GM23338 (cell line): Measurements from ENCODE around the gene UST. TPM values are rescaled to one million over a fixed set of nuclear protein-coding genes. Genes with fewer than 3 reads are reported as not detected.
A peak's percentile ranks its signal among the peaks of the same experiment; 100 is the strongest.
"Not testable (repeated sequence)": the region's sequence is repeated elsewhere in the genome, so short reads cannot be mapped to it uniquely, and the experiment has no call there.

Experiments used
- ATAC-seq: fragments of 200-7000 bp; cut with Tn5 transposase; 3 replicates; pipeline ENCODE4 v1.9.1; 2020
- DNase-seq: peaks from one replicate; pipeline ENCODE4 v3.0.0-alpha.2; 2015; ENCODE audit warnings: low spot score
- H2AFZ ChIP-seq: fragments of 200-600 bp; sonication (generic); 2 replicates; pipeline ENCODE4 v1.8.0; 2016; ENCODE audit warnings: antibody characterized with exemption, mild to moderate bottlenecking, moderate library complexity
- H3F3A ChIP-seq: fragments of 200-600 bp; sonication (generic); replicated peaks from 2 replicates; pipeline ENCODE4 v1.8.0; 2017; ENCODE audit warnings: antibody characterized with exemption, mixed run types, low read depth
- H3K27ac ChIP-seq: fragments of 200-600 bp; sonication (generic); 2 replicates; pipeline ENCODE4 v1.6.1; 2016; ENCODE audit warnings: low read depth
- H3K27me3 ChIP-seq: fragments of 200-600 bp; sonication (generic); 2 replicates; pipeline ENCODE4 v1.8.0; 2016; ENCODE audit warnings: mild to moderate bottlenecking, mixed run types, moderate library complexity; ENCODE audit not compliant: insufficient read depth
- H3K36me3 ChIP-seq: fragments of 200-600 bp; sonication (generic); 2 replicates; pipeline ENCODE4 v1.8.0; 2016; ENCODE audit warnings: mild to moderate bottlenecking; ENCODE audit not compliant: insufficient read depth
- H3K4me1 ChIP-seq: fragments of 200-600 bp; sonication (generic); 2 replicates; pipeline ENCODE4 v1.8.0; 2016; ENCODE audit warnings: mild to moderate bottlenecking, moderate library complexity; ENCODE audit not compliant: insufficient read depth
- H3K4me2 ChIP-seq: fragments of 200-600 bp; sonication (generic); 2 replicates; pipeline ENCODE4 v1.7.1; 2017; ENCODE audit warnings: mixed run types
- H3K4me3 ChIP-seq: fragments of 200-600 bp; sonication (generic); 2 replicates; pipeline ENCODE4 v1.6.1; 2016; ENCODE audit warnings: mixed run types
- H3K79me2 ChIP-seq: fragments of 200-600 bp; sonication (generic); replicated peaks from 2 replicates; pipeline ENCODE4 v1.8.0; 2017; ENCODE audit warnings: mild to moderate bottlenecking; ENCODE audit not compliant: insufficient read depth
- H3K9me2 ChIP-seq: fragments of 200-600 bp; sonication (generic); 2 replicates; pipeline ENCODE4 v1.8.0; 2017; ENCODE audit not compliant: insufficient read depth
- H4K20me1 ChIP-seq: fragments of 200-600 bp; sonication (generic); replicated peaks from 2 replicates; pipeline ENCODE4 v1.8.0; 2017; ENCODE audit warnings: mild to moderate bottlenecking; ENCODE audit not compliant: insufficient read depth
- H3K27ac Mint-ChIP-seq: 2 replicates; pipeline ENCODE4 v1.8.0; 2020; ENCODE audit warnings: inconsistent platforms, mild to moderate bottlenecking, moderate library complexity, mixed read lengths
- H3K27me3 Mint-ChIP-seq: 3 replicates; pipeline ENCODE4 v1.8.0; 2022; ENCODE audit warnings: low read depth, mild to moderate bottlenecking, moderate library complexity, mixed read lengths, inconsistent platforms; ENCODE audit not compliant: insufficient read depth, poor library complexity
- H3K36me3 Mint-ChIP-seq: 3 replicates; pipeline ENCODE4 v1.8.0; 2021; ENCODE audit warnings: low read depth, mild to moderate bottlenecking, inconsistent platforms, moderate library complexity, mixed read lengths
- H3K4me1 Mint-ChIP-seq: 3 replicates; pipeline ENCODE4 v1.8.0; 2020; ENCODE audit warnings: mild to moderate bottlenecking, inconsistent platforms, mixed read lengths
- H3K4me3 Mint-ChIP-seq: 3 replicates; pipeline ENCODE4 v1.8.0; 2021; ENCODE audit warnings: moderate library complexity, mild to moderate bottlenecking, inconsistent platforms, mixed read lengths
- H3K9me3 Mint-ChIP-seq: 3 replicates; pipeline ENCODE4 v1.8.0; 2020; ENCODE audit warnings: moderate library complexity, mild to moderate bottlenecking, inconsistent platforms, mixed read lengths
- EZH2phosphoT487 ChIP-seq: fragments of 200-600 bp; sonication (generic); IDR thresholded peaks from one replicate; pipeline ENCODE4 v1.8.1; 2018; ENCODE audit warnings: antibody characterized with exemption; ENCODE audit not compliant: unreplicated experiment
- polyA plus RNA-seq: library from polyadenylated mRNA; unstranded; fragments of >200 nt; fragmentation: Nextera tagmentation; extraction: Ambion mirVana; gene quantifications from 2 replicates; pipeline ENCODE4 v1.2.1, GENCODE V29; 2016
- total RNA-seq: library from RNA; depleted of rRNA; stranded (reverse); fragments of >200 nt; shearing (Covaris generic); gene quantifications from 2 replicates; pipeline ENCODE4 v1.2.3, GENCODE V29; 2014
- TF ChIP-seq, protein P1 (sequence below): fragments of 250-450 bp; sonication (Bioruptor Pico); IDR thresholded peaks from 2 replicates; pipeline ENCODE4 v1.5.0; 2020; ENCODE audit warnings: mild to moderate bottlenecking, moderate library complexity

UST gene
- total and polyA plus RNA-seq, 2 experiments from 2014 or later = 12.6 to 33.0 TPM

DNA sequence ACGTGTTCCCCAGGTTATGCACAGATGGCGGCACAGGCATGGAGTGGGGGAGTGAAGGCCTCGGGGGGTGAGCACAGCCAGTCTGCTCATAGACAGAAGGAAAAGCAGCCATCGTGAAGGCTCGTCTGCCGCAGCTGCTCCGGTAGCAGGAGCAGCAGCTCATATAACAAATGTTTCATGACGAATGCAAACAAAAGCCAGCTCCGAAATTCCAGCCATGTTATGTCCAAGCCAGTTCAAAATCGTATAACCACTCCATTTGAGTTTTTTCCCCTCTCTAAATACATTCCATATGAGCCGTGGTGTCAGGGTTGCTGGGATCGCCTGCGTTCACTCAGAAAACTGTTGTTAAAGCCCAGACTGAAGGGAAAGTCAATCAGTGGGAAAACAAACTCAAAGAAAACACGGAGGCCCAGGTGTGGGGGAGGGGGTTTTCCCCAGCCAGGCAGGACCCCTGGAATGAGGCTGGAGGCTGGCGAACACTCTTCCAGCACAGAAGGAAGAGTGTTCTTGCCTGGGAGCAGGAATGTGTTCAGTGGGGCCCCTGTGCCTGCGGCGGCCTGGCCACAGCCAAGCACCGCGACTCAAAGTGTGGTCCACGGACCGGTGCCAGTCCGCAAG is 290.3 kb downstream of the UST start:
- Mint-ChIP-seq H3K4me1 (peaks cover 50% of the 10 kb centered on the region), H3K36me3 (peaks cover 23% of the 10 kb centered on the region)

GRCh38 chr6:149039025-149039424 is 292.2 kb downstream of the UST start:
- not testable (repeated sequence) for DNase-seq, H3K27ac Mint-ChIP-seq, H3K79me2 ChIP-seq, H3K9me2 ChIP-seq, H3K27ac ChIP-seq, H4K20me1 ChIP-seq, H3F3A ChIP-seq, H3K9me3 Mint-ChIP-seq, H3K36me3 ChIP-seq, H2AFZ ChIP-seq, H3K27me3 ChIP-seq, H3K4me3 ChIP-seq, ATAC-seq, H3K27me3 Mint-ChIP-seq, H3K4me2 ChIP-seq, H3K4me3 Mint-ChIP-seq
- H3K36me3 Mint-ChIP-seq = peaks cover 32% of the 10 kb centered on the region
- H3K4me1 ChIP-seq = peaks cover 14% of the 10 kb centered on the region
- peaks cover 38% of the 10 kb centered on the region for H3K4me1 Mint-ChIP-seq

More for the DNA sequence above, 290.3 kb downstream of the UST start:
- peak overlapping the region; percentile 71; the same call in 1 of the 2 replicates for H3K27ac ChIP-seq
- ATAC-seq (peak; percentile 74), DNase-seq (peak; percentile 38)
- peaks cover 4% of the 10 kb centered on the region; the same call in 1 of the 2 replicates for H4K20me1 ChIP-seq
- no peaks in the 10 kb centered on the region for H3F3A ChIP-seq
- H3K4me3 ChIP-seq = no peak overlapping the region
- Mint-ChIP-seq H3K27me3 (peaks cover 7% of the 10 kb centered on the region), H3K9me3 (no peaks in the 10 kb centered on the region), H3K27ac (peak overlapping the region; percentile 94), H3K4me3 (peak overlapping the region; percentile 26; the same call in 2 of the 3 replicates)
- peak overlapping the region; percentile 18; the same call in 1 of the 2 replicates for H3K4me2 ChIP-seq
- H3K79me2 ChIP-seq = no peaks in the 10 kb centered on the region
- no peak overlapping the region for H2AFZ ChIP-seq
- H3K36me3 ChIP-seq = no peaks in the 10 kb centered on the region
- H3K9me2 ChIP-seq = no peaks in the 10 kb centered on the region
- peaks cover 26% of the 10 kb centered on the region for H3K4me1 ChIP-seq
- TF ChIP-seq EZH2phosphoT487 = no peak
- no peaks in the 10 kb centered on the region for H3K27me3 ChIP-seq

GRCh38 chr6:149041953-149042352 is 295.1 kb downstream of the UST start:
- Mint-ChIP-seq H3K4me3 (no peak overlapping the region), H3K4me1 (peaks cover 29% of the 10 kb centered on the region), H3K9me3 (no peaks in the 10 kb centered on the region), H3K27ac (no peak overlapping the region), H3K27me3 (peaks cover 4% of the 10 kb centered on the region), H3K36me3 (peaks cover 34% of the 10 kb centered on the region)
- no peak for TF ChIP-seq EZH2phosphoT487
- TF ChIP-seq, protein P1, sequence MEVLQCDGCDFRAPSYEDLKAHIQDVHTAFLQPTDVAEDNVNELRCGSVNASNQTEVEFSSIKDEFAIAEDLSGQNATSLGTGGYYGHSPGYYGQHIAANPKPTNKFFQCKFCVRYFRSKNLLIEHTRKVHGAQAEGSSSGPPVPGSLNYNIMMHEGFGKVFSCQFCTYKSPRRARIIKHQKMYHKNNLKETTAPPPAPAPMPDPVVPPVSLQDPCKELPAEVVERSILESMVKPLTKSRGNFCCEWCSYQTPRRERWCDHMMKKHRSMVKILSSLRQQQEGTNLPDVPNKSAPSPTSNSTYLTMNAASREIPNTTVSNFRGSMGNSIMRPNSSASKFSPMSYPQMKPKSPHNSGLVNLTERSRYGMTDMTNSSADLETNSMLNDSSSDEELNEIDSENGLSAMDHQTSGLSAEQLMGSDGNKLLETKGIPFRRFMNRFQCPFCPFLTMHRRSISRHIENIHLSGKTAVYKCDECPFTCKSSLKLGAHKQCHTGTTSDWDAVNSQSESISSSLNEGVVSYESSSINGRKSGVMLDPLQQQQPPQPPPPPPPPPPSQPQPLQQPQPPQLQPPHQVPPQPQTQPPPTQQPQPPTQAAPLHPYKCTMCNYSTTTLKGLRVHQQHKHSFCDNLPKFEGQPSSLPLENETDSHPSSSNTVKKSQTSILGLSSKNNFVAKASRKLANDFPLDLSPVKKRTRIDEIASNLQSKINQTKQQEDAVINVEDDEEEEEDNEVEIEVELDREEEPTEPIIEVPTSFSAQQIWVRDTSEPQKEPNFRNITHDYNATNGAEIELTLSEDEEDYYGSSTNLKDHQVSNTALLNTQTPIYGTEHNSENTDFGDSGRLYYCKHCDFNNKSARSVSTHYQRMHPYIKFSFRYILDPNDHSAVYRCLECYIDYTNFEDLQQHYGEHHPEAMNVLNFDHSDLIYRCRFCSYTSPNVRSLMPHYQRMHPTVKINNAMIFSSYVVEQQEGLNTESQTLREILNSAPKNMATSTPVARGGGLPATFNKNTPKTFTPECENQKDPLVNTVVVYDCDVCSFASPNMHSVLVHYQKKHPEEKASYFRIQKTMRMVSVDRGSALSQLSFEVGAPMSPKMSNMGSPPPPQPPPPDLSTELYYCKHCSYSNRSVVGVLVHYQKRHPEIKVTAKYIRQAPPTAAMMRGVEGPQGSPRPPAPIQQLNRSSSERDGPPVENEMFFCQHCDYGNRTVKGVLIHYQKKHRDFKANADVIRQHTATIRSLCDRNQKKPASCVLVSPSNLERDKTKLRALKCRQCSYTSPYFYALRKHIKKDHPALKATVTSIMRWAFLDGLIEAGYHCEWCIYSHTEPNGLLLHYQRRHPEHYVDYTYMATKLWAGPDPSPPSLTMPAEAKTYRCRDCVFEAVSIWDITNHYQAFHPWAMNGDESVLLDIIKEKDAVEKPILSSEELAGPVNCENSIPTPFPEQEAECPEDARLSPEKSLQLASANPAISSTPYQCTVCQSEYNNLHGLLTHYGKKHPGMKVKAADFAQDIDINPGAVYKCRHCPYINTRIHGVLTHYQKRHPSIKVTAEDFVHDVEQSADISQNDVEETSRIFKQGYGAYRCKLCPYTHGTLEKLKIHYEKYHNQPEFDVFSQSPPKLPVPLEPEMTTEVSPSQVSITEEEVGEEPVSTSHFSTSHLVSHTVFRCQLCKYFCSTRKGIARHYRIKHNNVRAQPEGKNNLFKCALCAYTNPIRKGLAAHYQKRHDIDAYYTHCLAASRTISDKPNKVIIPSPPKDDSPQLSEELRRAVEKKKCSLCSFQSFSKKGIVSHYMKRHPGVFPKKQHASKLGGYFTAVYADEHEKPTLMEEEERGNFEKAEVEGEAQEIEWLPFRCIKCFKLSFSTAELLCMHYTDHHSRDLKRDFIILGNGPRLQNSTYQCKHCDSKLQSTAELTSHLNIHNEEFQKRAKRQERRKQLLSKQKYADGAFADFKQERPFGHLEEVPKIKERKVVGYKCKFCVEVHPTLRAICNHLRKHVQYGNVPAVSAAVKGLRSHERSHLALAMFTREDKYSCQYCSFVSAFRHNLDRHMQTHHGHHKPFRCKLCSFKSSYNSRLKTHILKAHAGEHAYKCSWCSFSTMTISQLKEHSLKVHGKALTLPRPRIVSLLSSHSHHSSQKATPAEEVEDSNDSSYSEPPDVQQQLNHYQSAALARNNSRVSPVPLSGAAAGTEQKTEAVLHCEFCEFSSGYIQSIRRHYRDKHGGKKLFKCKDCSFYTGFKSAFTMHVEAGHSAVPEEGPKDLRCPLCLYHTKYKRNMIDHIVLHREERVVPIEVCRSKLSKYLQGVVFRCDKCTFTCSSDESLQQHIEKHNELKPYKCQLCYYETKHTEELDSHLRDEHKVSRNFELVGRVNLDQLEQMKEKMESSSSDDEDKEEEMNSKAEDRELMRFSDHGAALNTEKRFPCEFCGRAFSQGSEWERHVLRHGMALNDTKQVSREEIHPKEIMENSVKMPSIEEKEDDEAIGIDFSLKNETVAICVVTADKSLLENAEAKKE (CRISPR knock-in tag) = no peak
- Histone ChIP-seq H3F3A (no peaks in the 10 kb centered on the region), H3K27me3 (no peaks in the 10 kb centered on the region), H3K4me1 (peaks cover 17% of the 10 kb centered on the region), H3K4me3 (no peak overlapping the region), H3K79me2 (no peaks in the 10 kb centered on the region), H3K9me2 (peaks cover 6% of the 10 kb centered on the region; the same call in 1 of the 2 replicates), H3K36me3 (no peaks in the 10 kb centered on the region), H3K4me2 (no peak overlapping the region), H3K27ac (no peak overlapping the region), H4K20me1 (peaks cover 4% of the 10 kb centered on the region; the same call in 1 of the 2 replicates), H2AFZ (no peak overlapping the region)
- no peak for ATAC-seq
- DNase-seq = no peak
